Thymus (tissue), 11 donors: ENCODE data around the gene NR1D1. TPM values are rescaled to one million over a fixed set of nuclear protein-coding genes. Genes with fewer than 3 reads are reported as not detected.

Source experiments
- DNase-seq, 9 donors: peaks; one replicate each; pipeline ENCODE4 v3.0.0-alpha.2; 2013; ENCODE audit warnings: low spot score in 9 of 9, low read depth in 6 of 9, missing footprints in 1 of 9
- H3K27ac ChIP-seq, 2 donors: one replicate each; pipeline ENCODE4 v1.5.1; 2013; ENCODE audit warnings: control low read depth in 1 of 2, low read depth in 1 of 2, low read length in 1 of 2, mild to moderate bottlenecking in 1 of 2, moderate library complexity in 1 of 2
- H3K27me3 ChIP-seq, 2 donors: one replicate each; pipeline ENCODE4 v1.5.1; 2013; ENCODE audit warnings: low read length in 1 of 2; ENCODE audit not compliant: control insufficient read depth in 2 of 2, insufficient read depth in 1 of 2
- H3K36me3 ChIP-seq, 2 donors: one replicate each; pipeline ENCODE4 v1.5.1; 2013; ENCODE audit warnings: low read length in 1 of 2, mild to moderate bottlenecking in 1 of 2, moderate library complexity in 1 of 2; ENCODE audit not compliant: control insufficient read depth in 2 of 2, insufficient read depth in 2 of 2
- H3K4me1 ChIP-seq, 2 donors: one replicate each; pipeline ENCODE4 v1.5.1; 2013; ENCODE audit warnings: low read length in 2 of 2; ENCODE audit not compliant: control insufficient read depth in 2 of 2, insufficient read depth in 2 of 2
- H3K4me3 ChIP-seq, 2 donors: one replicate each; pipeline ENCODE4 v1.5.1; 2013; ENCODE audit warnings: low read length in 2 of 2, control low read depth in 1 of 2, mild to moderate bottlenecking in 1 of 2
- H3K9me3 ChIP-seq, 2 donors: one replicate each; pipeline ENCODE4 v1.5.1; 2013; ENCODE audit warnings: low read length in 1 of 2, mild to moderate bottlenecking in 1 of 2; ENCODE audit not compliant: control insufficient read depth in 2 of 2, insufficient read depth in 1 of 2
- WGBS: extraction: QIAGEN DNeasy Blood & Tissue Kit; methylation state at CpG from one replicate; pipeline ENCODE4 v1.1.7; 2013; 5-methylcytosine and 5-hydroxymethylcytosine counted together
- polyA plus RNA-seq: library from polyadenylated mRNA; stranded (reverse); fragments of 200-250 nt; gene quantifications from one replicate; pipeline ENCODE4 v1.2.3, GENCODE V29; 2013
- total RNA-seq: library from RNA; stranded (reverse); fragments of 120-200 nt; gene quantifications from one replicate; pipeline ENCODE4 v1.2.4, GENCODE V29; 2013
- donor health status: healthy.

The NR1D1 gene
- total and polyA plus RNA-seq, 2 donors, result 0.85 to 3.2 TPM

GRCh38 chr17:40106760-40107521 lies 6.6 kb upstream of the NR1D1 start:
- no peaks in the 10 kb centered on the region for H3K27me3 ChIP-seq
- H3K4me1 ChIP-seq, result peaks cover 75 to 98% of the 10 kb centered on the region in 2 donors
- DNase-seq, result peak in 2 of 9 donors; percentile 60 to 80

GRCh38 chr17:40105861-40106759 lies 5.7 kb upstream of the NR1D1 start:
- WGBS, result 52% methylated on average over 5 of the region's 5 CpGs
- Histone ChIP-seq H3K9me3 (no peaks in the 10 kb centered on the region), H3K4me1 (peaks cover 73 to 98% of the 10 kb centered on the region in 2 donors), H3K27me3 (no peaks in the 10 kb centered on the region), H3K36me3 (no peaks in the 10 kb centered on the region), H3K4me3 (no peak overlapping the region), H3K27ac (peak overlapping the region; percentile 94 to 95)
- DNase-seq, result peak in 1 of 9 donors; percentile 53

More at GRCh38 chr17:40106760-40107521, 6.6 kb upstream of the NR1D1 start:
- Histone ChIP-seq H3K4me3 (no peak overlapping the region), H3K9me3 (no peaks in the 10 kb centered on the region), H3K36me3 (no peaks in the 10 kb centered on the region), H3K27ac (peak overlapping the region; percentile 94 to 95)
- 58% methylated on average over 20 of the region's 20 CpGs for WGBS

- Histone ChIP-seq H3K27ac (peak overlapping the region in 1 of 2 donors; percentile 94), H3K27me3 (no peaks in the 10 kb centered on the region), H3K9me3 (no peaks in the 10 kb centered on the region), H3K36me3 (no peaks in the 10 kb centered on the region), H3K4me1 (peaks cover 71 to 97% of the 10 kb centered on the region in 2 donors), H3K4me3 (no peak overlapping the region)
- DNase-seq, result peak in 1 of 9 donors; percentile 61
- WGBS, result 92% methylated on average over 3 of the region's 3 CpGs
These were observed 4.5 kb upstream of the NR1D1 start for GRCh38 chr17:40104594-40105486.

GRCh38 chr17:40103688-40104087 lies 3.3 kb upstream of the NR1D1 start:
- Histone ChIP-seq H3K4me1 (peaks cover 79 to 97% of the 10 kb centered on the region in 2 donors), H3K27me3 (no peaks in the 10 kb centered on the region), H3K27ac (peak overlapping the region; percentile 86), H3K36me3 (no peaks in the 10 kb centered on the region), H3K4me3 (no peak overlapping the region), H3K9me3 (peaks cover 0 to 5% of the 10 kb centered on the region in 2 donors)
- DNase-seq, result peak in 2 of 9 donors; percentile 55 to 74
- WGBS, result 9% methylated on average over 2 of the region's 2 CpGs

GRCh38 chr17:40103071-40103661 lies 2.8 kb upstream of the NR1D1 start:
- no peak overlapping the region for H3K4me3 ChIP-seq
- 83% methylated on average over 3 of the region's 3 CpGs for WGBS
- H3K27me3 ChIP-seq, result no peaks in the 10 kb centered on the region
- H3K27ac ChIP-seq, result peak overlapping the region; percentile 86
- no peaks in the 10 kb centered on the region for H3K36me3 ChIP-seq
- peaks cover 0 to 5% of the 10 kb centered on the region in 2 donors for H3K9me3 ChIP-seq
- peaks cover 82 to 97% of the 10 kb centered on the region in 2 donors for H3K4me1 ChIP-seq
- DNase-seq, result no peak

GRCh38 chr17:40101367-40102210 lies 1.2 kb upstream of the NR1D1 start:
- no peak for DNase-seq
- 88% methylated on average over 16 of the region's 16 CpGs for WGBS
- H3K9me3 ChIP-seq, result peaks cover 0 to 5% of the 10 kb centered on the region in 2 donors
- H3K27ac ChIP-seq, result peak overlapping the region; percentile 58 to 84
- H3K27me3 ChIP-seq, result no peaks in the 10 kb centered on the region
- H3K4me1 ChIP-seq, result peaks cover 79 to 97% of the 10 kb centered on the region in 2 donors
- no peak overlapping the region for H3K4me3 ChIP-seq
- H3K36me3 ChIP-seq, result peaks cover 3 to 11% of the 10 kb centered on the region in 2 donors

- Histone ChIP-seq H3K4me3 (peak overlapping the region; percentile 67 to 69), H3K27ac (peak overlapping the region; percentile 84 to 94), H3K4me1 (peaks cover 78 to 97% of the 10 kb centered on the region in 2 donors), H3K27me3 (no peaks in the 10 kb centered on the region), H3K36me3 (peaks cover 5 to 17% of the 10 kb centered on the region in 2 donors), H3K9me3 (peaks cover 0 to 5% of the 10 kb centered on the region in 2 donors)
- DNase-seq, result peak in 8 of 9 donors; percentile 88 to 96 (median 93)
- WGBS, result 6% methylated on average over 25 of the region's 25 CpGs
These were observed 429 bp upstream of the NR1D1 start for GRCh38 chr17:40100669-40101366.
